Esophagus muscularis mucosa (tissue), 4 donors: ENCODE results near the gene SAMMSON.

ENCODE experiments used
- EP300 ChIP-seq: sonication (generic); formaldehyde crosslinking; IDR thresholded peaks from one replicate; pipeline ENCODE4 v1.6.1; 2017; ENCODE audit warnings: antibody characterized with exemption
- POLR2A ChIP-seq: fragments of 450-650 bp; IDR thresholded peaks from one replicate; pipeline ENCODE4 v1.6.1; 2017; ENCODE audit warnings: antibody characterized with exemption, moderate library complexity, mild to moderate bottlenecking, low read depth
- POLR2AphosphoS5 ChIP-seq, 2 donors: sonication (generic); formaldehyde crosslinking; IDR thresholded peaks; one replicate each; pipeline ENCODE4 v1.6.1; 2017; ENCODE audit warnings: antibody characterized with exemption in 2 of 2
- TF ChIP-seq, protein P1 (sequence below), 3 experiments: fragments of 200-600 bp in 2 of 3; fragments of 450-650 bp in 1 of 3; sonication (generic) in 2 of 3; IDR thresholded peaks; one replicate each; pipeline ENCODE4 v1.5.1; 2017 to 2019; ENCODE audit warnings: antibody characterized with exemption in 3 of 3, mild to moderate bottlenecking in 2 of 3, moderate library complexity in 1 of 3

DNA sequence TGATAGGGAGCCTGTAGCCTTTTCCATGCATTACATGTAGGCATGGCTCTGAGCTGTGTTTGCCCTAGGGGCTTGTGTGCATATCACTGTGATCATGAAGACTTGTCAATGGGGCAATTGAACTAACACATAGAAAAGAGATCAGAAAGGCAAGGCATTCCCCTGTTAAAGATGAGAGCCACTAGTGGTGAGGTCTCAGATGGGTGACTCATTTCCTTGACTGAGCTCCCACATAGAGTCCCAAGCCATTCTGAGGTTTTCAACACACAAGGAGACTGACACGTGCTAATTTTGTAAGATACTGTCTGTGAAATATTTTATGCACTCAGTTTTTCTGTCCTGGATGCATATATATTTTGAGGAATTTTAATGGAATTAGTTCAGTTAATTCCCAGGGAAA lies 53.8 kb downstream of the SAMMSON start:
- TF ChIP-seq, protein P1, sequence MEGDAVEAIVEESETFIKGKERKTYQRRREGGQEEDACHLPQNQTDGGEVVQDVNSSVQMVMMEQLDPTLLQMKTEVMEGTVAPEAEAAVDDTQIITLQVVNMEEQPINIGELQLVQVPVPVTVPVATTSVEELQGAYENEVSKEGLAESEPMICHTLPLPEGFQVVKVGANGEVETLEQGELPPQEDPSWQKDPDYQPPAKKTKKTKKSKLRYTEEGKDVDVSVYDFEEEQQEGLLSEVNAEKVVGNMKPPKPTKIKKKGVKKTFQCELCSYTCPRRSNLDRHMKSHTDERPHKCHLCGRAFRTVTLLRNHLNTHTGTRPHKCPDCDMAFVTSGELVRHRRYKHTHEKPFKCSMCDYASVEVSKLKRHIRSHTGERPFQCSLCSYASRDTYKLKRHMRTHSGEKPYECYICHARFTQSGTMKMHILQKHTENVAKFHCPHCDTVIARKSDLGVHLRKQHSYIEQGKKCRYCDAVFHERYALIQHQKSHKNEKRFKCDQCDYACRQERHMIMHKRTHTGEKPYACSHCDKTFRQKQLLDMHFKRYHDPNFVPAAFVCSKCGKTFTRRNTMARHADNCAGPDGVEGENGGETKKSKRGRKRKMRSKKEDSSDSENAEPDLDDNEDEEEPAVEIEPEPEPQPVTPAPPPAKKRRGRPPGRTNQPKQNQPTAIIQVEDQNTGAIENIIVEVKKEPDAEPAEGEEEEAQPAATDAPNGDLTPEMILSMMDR (IDR thresholded peaks at IDR 0.05): no peak
- TF ChIP-seq POLR2A (no peak), POLR2AphosphoS5 (IDR thresholded peaks at IDR 0.05) (no peak), EP300 (no peak)
